HL-60 (cell line): ENCODE results near the gene CDH23.
"Not testable (repeated sequence)": the region's sequence is repeated elsewhere in the genome, so short reads cannot be mapped to it uniquely, and the experiment has no call there.

Experiments
- DNase-seq, 2 experiments: peaks; one replicate each; pipeline ENCODE4 v3.0.0-alpha.2; 2010 to 2020; ENCODE audit warnings: low read depth in 1 of 2, low spot score in 1 of 2
- H3K27ac ChIP-seq: fragments of 250-450 bp; sonication (Bioruptor Pico); replicated peaks from 2 replicates; pipeline ENCODE4 v1.5.1; 2020; ENCODE audit warnings: mild to moderate bottlenecking, moderate library complexity
- H3K27me3 ChIP-seq: fragments of 250-450 bp; sonication (Bioruptor Pico); 2 replicates; pipeline ENCODE4 v1.5.1; 2021; ENCODE audit warnings: mild to moderate bottlenecking, moderate library complexity; ENCODE audit not compliant: insufficient read depth, poor library complexity, severe bottlenecking
- H3K4me3 ChIP-seq: replicated peaks from 2 replicates; pipeline ENCODE4 v1.5.1; 2011; ENCODE audit warnings: mild to moderate bottlenecking, control low read depth, low read length; ENCODE audit not compliant: insufficient read depth
- CTCF ChIP-seq: IDR thresholded peaks from one replicate; pipeline ENCODE4 v1.5.1; 2011; ENCODE audit warnings: low read length, control low read depth, inconsistent platforms; ENCODE audit not compliant: insufficient read depth
- GABPA ChIP-seq: IDR thresholded peaks from 2 replicates; pipeline ENCODE4 v1.6.1; 2012; ENCODE audit warnings: low read depth
- POLR2AphosphoS5 ChIP-seq: IDR thresholded peaks from 2 replicates; pipeline ENCODE4 v1.6.1; 2012; ENCODE audit warnings: low read depth
- SPI1 ChIP-seq: IDR thresholded peaks from 2 replicates; pipeline ENCODE4 v1.6.1; 2012; ENCODE audit warnings: low read depth, mild to moderate bottlenecking, borderline replicate concordance
- TF ChIP-seq, protein P1 (sequence below): IDR thresholded peaks from 2 replicates; pipeline ENCODE4 v1.6.1; 2012; ENCODE audit warnings: low read depth; ENCODE audit not compliant: insufficient replicate concordance

CDH23 gene

DNA sequence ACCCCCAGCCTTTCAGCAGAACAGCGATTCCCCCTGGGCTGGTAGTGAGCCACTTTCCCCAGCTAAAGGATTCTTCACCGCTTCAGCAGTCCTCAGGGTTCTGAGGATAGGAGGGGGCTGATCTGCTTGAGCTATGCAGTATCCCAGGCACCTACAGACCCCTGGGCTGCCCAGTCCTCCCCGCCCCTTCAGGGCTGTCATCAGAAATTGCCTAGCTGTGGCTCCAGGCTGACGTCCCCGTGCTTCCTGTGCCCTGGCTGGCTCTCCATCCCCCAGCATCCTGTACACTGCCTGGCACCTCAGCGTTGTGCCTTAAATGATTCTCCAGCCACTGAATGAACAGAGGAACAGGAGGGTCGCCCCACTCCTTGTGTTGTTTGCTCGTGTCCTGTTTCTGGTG lies 38.4 kb upstream of the CDH23 start:
- no peaks in the 10 kb centered on the region for H3K27me3 ChIP-seq
- H3K27ac ChIP-seq = no peak overlapping the region
- no peak for TF ChIP-seq POLR2AphosphoS5
- TF ChIP-seq GABPA = no peak
- TF ChIP-seq, protein P1, sequence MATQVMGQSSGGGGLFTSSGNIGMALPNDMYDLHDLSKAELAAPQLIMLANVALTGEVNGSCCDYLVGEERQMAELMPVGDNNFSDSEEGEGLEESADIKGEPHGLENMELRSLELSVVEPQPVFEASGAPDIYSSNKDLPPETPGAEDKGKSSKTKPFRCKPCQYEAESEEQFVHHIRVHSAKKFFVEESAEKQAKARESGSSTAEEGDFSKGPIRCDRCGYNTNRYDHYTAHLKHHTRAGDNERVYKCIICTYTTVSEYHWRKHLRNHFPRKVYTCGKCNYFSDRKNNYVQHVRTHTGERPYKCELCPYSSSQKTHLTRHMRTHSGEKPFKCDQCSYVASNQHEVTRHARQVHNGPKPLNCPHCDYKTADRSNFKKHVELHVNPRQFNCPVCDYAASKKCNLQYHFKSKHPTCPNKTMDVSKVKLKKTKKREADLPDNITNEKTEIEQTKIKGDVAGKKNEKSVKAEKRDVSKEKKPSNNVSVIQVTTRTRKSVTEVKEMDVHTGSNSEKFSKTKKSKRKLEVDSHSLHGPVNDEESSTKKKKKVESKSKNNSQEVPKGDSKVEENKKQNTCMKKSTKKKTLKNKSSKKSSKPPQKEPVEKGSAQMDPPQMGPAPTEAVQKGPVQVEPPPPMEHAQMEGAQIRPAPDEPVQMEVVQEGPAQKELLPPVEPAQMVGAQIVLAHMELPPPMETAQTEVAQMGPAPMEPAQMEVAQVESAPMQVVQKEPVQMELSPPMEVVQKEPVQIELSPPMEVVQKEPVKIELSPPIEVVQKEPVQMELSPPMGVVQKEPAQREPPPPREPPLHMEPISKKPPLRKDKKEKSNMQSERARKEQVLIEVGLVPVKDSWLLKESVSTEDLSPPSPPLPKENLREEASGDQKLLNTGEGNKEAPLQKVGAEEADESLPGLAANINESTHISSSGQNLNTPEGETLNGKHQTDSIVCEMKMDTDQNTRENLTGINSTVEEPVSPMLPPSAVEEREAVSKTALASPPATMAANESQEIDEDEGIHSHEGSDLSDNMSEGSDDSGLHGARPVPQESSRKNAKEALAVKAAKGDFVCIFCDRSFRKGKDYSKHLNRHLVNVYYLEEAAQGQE = no peak
- TF ChIP-seq CTCF = no peak
- TF ChIP-seq SPI1 = no peak
- no peak overlapping the region for H3K4me3 ChIP-seq
- DNase-seq = no peak

DNA sequence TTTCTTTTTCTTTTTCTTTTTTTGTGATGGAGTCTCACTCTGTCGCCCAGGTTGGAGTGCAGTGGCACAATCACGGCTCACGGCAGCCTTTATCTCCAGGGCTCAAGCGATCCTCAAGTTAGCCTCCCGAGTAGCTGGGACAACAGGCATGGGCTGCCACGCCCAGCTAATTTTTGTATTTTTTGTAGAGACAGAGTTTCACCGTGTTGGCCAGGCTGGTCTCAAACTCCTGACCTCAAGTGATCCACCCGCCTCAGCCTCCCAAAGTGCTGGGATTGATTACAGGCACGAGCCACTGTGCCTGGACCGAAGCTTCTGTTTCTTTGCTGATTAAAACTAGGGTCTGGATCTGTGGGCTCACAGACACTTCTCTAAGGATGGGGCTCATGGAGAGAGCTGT lies 37.8 kb upstream of the CDH23 start:
- not testable (repeated sequence) for DNase-seq, H3K27me3 ChIP-seq, H3K4me3 ChIP-seq
- H3K27ac ChIP-seq = peak overlapping the region; percentile 38

GRCh38 chr10:71359364-71360046 lies 37.2 kb upstream of the CDH23 start:
- TF ChIP-seq GABPA (no peak), SPI1 (peak; percentile 80), CTCF (no peak), POLR2AphosphoS5 (peak; percentile 58; the same call in 1 of the 2 replicates)
- Histone ChIP-seq H3K4me3 (no peak overlapping the region), H3K27ac (peak overlapping the region; percentile 38), H3K27me3 (no peaks in the 10 kb centered on the region)
- peak; percentile 52 to 80 for DNase-seq

DNA sequence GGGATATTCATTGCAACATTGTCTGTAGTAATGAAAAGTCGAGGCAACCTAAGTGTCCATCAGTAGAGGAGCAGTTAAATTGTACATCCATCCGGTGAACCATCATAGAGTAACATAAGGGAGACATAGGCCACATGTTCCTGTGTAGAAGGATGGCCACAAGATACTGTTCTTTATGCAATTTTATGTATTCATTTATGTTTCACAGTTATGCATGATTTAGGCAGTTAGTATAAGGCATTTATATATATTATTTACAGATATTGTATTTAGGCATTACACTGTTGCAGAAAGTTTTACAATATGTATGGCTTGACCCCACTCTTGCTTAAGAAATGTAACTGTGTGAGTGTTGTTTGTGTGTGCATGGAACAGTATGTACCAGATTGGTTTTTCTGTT lies 36.0 kb upstream of the CDH23 start:
- Histone ChIP-seq H3K27ac (no peak overlapping the region), H3K4me3 (no peak overlapping the region), H3K27me3 (no peaks in the 10 kb centered on the region)
- DNase-seq = no peak
- TF ChIP-seq SPI1 (no peak), GABPA (no peak)
- TF ChIP-seq, protein P1 = no peak

DNA sequence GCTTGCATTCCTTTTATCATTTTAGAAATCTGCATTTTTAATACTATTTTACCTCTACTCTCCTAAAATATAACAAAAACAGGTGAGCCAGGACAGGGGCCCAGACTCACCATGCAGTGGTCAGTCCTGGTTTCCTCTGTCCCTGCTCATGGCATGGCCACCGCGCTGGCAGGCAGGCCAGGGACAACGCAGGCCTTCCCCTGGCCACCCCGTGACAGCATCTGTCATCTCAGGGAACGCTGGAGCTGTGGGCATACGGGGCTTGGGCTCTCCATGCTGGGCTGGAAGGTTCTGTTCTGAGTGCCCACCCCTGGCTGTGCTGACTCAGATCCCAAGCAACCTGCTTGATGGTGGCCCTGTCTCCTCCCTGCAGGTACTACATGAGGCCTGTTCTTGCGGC lies 35.1 kb upstream of the CDH23 start:
- no peak for DNase-seq
- Histone ChIP-seq H3K27me3 (no peaks in the 10 kb centered on the region), H3K4me3 (no peak overlapping the region), H3K27ac (no peak overlapping the region)
- TF ChIP-seq CTCF (no peak), GABPA (no peak), POLR2AphosphoS5 (no peak), SPI1 (no peak)
- TF ChIP-seq, protein P1 = no peak
